B cell (primary cell): ENCODE results near the gene EPG5. TPM values are rescaled to one million over a fixed set of nuclear protein-coding genes. Genes with fewer than 3 reads are reported as not detected.

Experiments used
- ATAC-seq: fragments of 200-7000 bp; cut with Tn5 transposase; one replicate; pipeline ENCODE4 v1.10.0; 2021; ENCODE audit warnings: low read depth, mild to moderate bottlenecking, moderate number of reproducible peaks, moderate library complexity
- CTCF ChIA-PET: fragments of 350-600 bp; sonication (Branson Sonifier 250); formaldehyde crosslinking; loops from one replicate; lab custom pipeline; 2021; ENCODE audit warnings: antibody characterized with exemption, inconsistent platforms; lab: Charles Lee
- POLR2A ChIA-PET: fragments of 350-600 bp; sonication (Branson Sonifier 250); formaldehyde crosslinking; loops from one replicate; lab custom pipeline; 2021; ENCODE audit warnings: antibody characterized with exemption; lab: Charles Lee
- DNase-seq: peaks from one replicate; pipeline ENCODE4 v3.0.0; 2013
- H2AFZ ChIP-seq: 2 replicates; pipeline ENCODE4 v1.6.1; 2012; ENCODE audit warnings: mild to moderate bottlenecking, low read depth, low read length; ENCODE audit not compliant: insufficient read depth, poor library complexity, severe bottlenecking
- H3K27ac ChIP-seq, 2 donors: 1 replicate in 1 of 2; 2 replicates in 1 of 2; pipeline ENCODE4 v1.5.1; 2012 to 2013; ENCODE audit warnings: low read length in 2 of 2, mild to moderate bottlenecking in 2 of 2, moderate library complexity in 1 of 2
- H3K27me3 ChIP-seq, 4 experiments: fragments of 200-600 bp in 1 of 4; sonication (generic) in 1 of 4; replicated peaks in 1 of 4; 1 replicate in 2 of 4; 2 replicates in 2 of 4; pipeline versions ENCODE4 v1.6.1 to v1.7.0; 2013 to 2016; ENCODE audit warnings: low read length in 3 of 4, mild to moderate bottlenecking in 2 of 4, mixed read lengths in 1 of 4, moderate library complexity in 1 of 4; ENCODE audit not compliant: insufficient read depth in 4 of 4, control insufficient read depth in 3 of 4; ENCODE audit errors: control extremely low read depth in 1 of 4
- H3K36me3 ChIP-seq, 2 experiments: replicated peaks in 1 of 2; 1 replicate in 1 of 2; 2 replicates in 1 of 2; pipeline versions ENCODE4 v1.6.1 to v1.7.1; 2013; ENCODE audit warnings: low read length in 1 of 2; ENCODE audit not compliant: insufficient read depth in 2 of 2, control insufficient read depth in 1 of 2; ENCODE audit errors: control extremely low read depth in 1 of 2, extremely low read depth in 1 of 2
- H3K4me1 ChIP-seq, 2 donors: fragments of 200-600 bp in 1 of 2; sonication (generic) in 1 of 2; 1 replicate in 1 of 2; 2 replicates in 1 of 2; pipeline versions ENCODE4 v1.5.1 to v1.6.1; 2013 to 2017; ENCODE audit warnings: low read length in 2 of 2; ENCODE audit not compliant: control insufficient read depth in 2 of 2, insufficient read depth in 2 of 2
- H3K4me2 ChIP-seq: replicated peaks from 2 replicates; pipeline ENCODE3; 2012; ENCODE audit warnings: mild to moderate bottlenecking, low read depth, low read length; ENCODE audit not compliant: poor library complexity, severe bottlenecking
- H3K4me3 ChIP-seq, 5 experiments: fragments of 200-600 bp in 1 of 5; sonication (generic) in 1 of 5; 1 replicate in 3 of 5; 2 replicates in 2 of 5; pipeline versions ENCODE4 v1.5.1 to v1.7.0; 2011 to 2016; ENCODE audit warnings: low read length in 4 of 5, mild to moderate bottlenecking in 4 of 5, low read depth in 2 of 5, control low read depth in 1 of 5, moderate library complexity in 1 of 5; ENCODE audit not compliant: insufficient read depth in 1 of 5; ENCODE audit errors: control extremely low read depth in 1 of 5, extremely low read depth in 1 of 5
- H3K79me2 ChIP-seq: fragments of 200-600 bp; sonication (generic); one replicate; pipeline ENCODE4 v1.6.0; 2016; ENCODE audit warnings: low read length; ENCODE audit not compliant: control insufficient read depth, insufficient read depth
- H3K9ac ChIP-seq: fragments of 200-600 bp; sonication (generic); 2 replicates; pipeline ENCODE4 v1.6.1; 2017; ENCODE audit warnings: mild to moderate bottlenecking, low read length, moderate library complexity
- H3K9me3 ChIP-seq, 3 donors: one replicate each; pipeline versions ENCODE4 v1.6.1 to v1.7.1; 2013; ENCODE audit warnings: low read length in 2 of 3; ENCODE audit not compliant: control insufficient read depth in 2 of 3, insufficient read depth in 1 of 3; ENCODE audit errors: control extremely low read depth in 1 of 3
- H4K20me1 ChIP-seq: 2 replicates; pipeline ENCODE4 v1.6.0; 2012; ENCODE audit warnings: mild to moderate bottlenecking, low read length; ENCODE audit not compliant: insufficient read depth, control insufficient read depth, poor library complexity, severe bottlenecking
- H3K27ac Mint-ChIP-seq: one replicate; pipeline ENCODE4 v1.8.0; 2021; ENCODE audit warnings: mixed read lengths
- H3K27me3 Mint-ChIP-seq: one replicate; pipeline ENCODE4 v1.8.0; 2021; ENCODE audit warnings: mixed read lengths
- H3K4me1 Mint-ChIP-seq: one replicate; pipeline ENCODE4 v1.8.0; 2021; ENCODE audit warnings: mixed read lengths
- H3K4me3 Mint-ChIP-seq: one replicate; pipeline ENCODE4 v1.8.0; 2021; ENCODE audit warnings: mixed read lengths
- H3K9me3 Mint-ChIP-seq: one replicate; pipeline ENCODE4 v1.8.0; 2022; ENCODE audit warnings: mixed read lengths; ENCODE audit not compliant: insufficient read depth
- CTCF ChIP-seq: fragments of 200-600 bp; IDR thresholded peaks from one replicate; pipeline ENCODE4 v1.8.0; 2022; ENCODE audit warnings: antibody characterized with exemption, mild to moderate bottlenecking
- EZH2 ChIP-seq: IDR thresholded peaks from 2 replicates; pipeline ENCODE4 v1.6.1; 2012; ENCODE audit warnings: borderline replicate concordance, low read depth, mild to moderate bottlenecking, moderate library complexity, low read length; ENCODE audit not compliant: insufficient read depth, poor library complexity, severe bottlenecking
- WGBS: methylation state at CpG from one replicate; pipeline ENCODE4 v1.1.5; 2013; ENCODE audit warnings: missing lambda C conversion rate; ENCODE audit not compliant: insufficient coverage; 5-methylcytosine and 5-hydroxymethylcytosine counted together
- intact Hi-C: fragments of 100-400 bp; cut with micrococcal nuclease; formaldehyde crosslinking; loops from one replicate; pipeline ENCODE4 v1.10.0; 2022
- polyA plus RNA-seq: library from polyadenylated mRNA; depleted of rRNA; stranded (reverse); fragments of >200 nt; gene quantifications from 2 replicates; pipeline ENCODE4 v1.2.3, GENCODE V29; 2012
- total RNA-seq, 2 donors: library from RNA; stranded (reverse); fragments of 120-200 nt in 1 of 2; gene quantifications; 1 replicate in 1 of 2; 2 replicates in 1 of 2; pipeline versions ENCODE4 v1.2.3 to v1.2.4, GENCODE V29; 2013 to 2022

EPG5 gene
- total and polyA plus RNA-seq, 2 donors (not counting 1 experiment from before 2014, with no cell fraction given): 10.3 to 50.4 TPM

GRCh38 chr18:45859334-45859733 lies 107.8 kb downstream of the EPG5 start:
- DNase-seq (no peak), ATAC-seq (no peak)
- Histone ChIP-seq H3K79me2 (no peaks in the 10 kb centered on the region), H2AFZ (no peak overlapping the region), H4K20me1 (no peaks in the 10 kb centered on the region), H3K4me1 (no peaks in the 10 kb centered on the region), H3K9ac (no peak overlapping the region), H3K27me3 (no peaks in the 10 kb centered on the region), H3K9me3 (no peaks in the 10 kb centered on the region), H3K36me3 (peaks cover 13 to 73% of the 10 kb centered on the region in 2 experiments), H3K4me2 (no peak overlapping the region), H3K4me3 (no peak overlapping the region), H3K27ac (no peak overlapping the region)
- 100% methylated on average over 1 of the region's 3 CpGs for WGBS
- intact Hi-C loops: no loop called here
- Mint-ChIP-seq H3K27ac (no peak overlapping the region), H3K4me3 (no peak overlapping the region), H3K27me3 (no peaks in the 10 kb centered on the region), H3K9me3 (no peaks in the 10 kb centered on the region), H3K4me1 (no peaks in the 10 kb centered on the region)
- ChIA-PET POLR2A (no interaction called here), CTCF (interaction anchor here (1.5 kb wide), 1 partner anchor 214 kb away, joined by 3 read pairs; no protein-coding TSS in a partner anchor)
- no peak for TF ChIP-seq CTCF
- no peak for TF ChIP-seq EZH2

GRCh38 chr18:45856531-45856930 lies 110.6 kb downstream of the EPG5 start:
- ChIA-PET POLR2A (no interaction called here), CTCF (interaction anchor here (0.9 to 1.2 kb wide), 3 partner anchors 16 to 28 kb away, joined by 3 read pairs; no protein-coding TSS in a partner anchor)
- intact Hi-C loops: no loop called here
- H3K27me3 ChIP-seq: no peaks in the 10 kb centered on the region
- H4K20me1 ChIP-seq: no peaks in the 10 kb centered on the region
- H3K9ac ChIP-seq: no peak overlapping the region
- no peaks in the 10 kb centered on the region for H3K4me1 Mint-ChIP-seq
- no peaks in the 10 kb centered on the region for H3K27me3 Mint-ChIP-seq
- peaks cover 8 to 73% of the 10 kb centered on the region in 2 experiments for H3K36me3 ChIP-seq
- no peak for ATAC-seq
- H3K79me2 ChIP-seq: no peaks in the 10 kb centered on the region
- WGBS: 100% methylated on average over 2 of the region's 4 CpGs
- H3K4me2 ChIP-seq: no peak overlapping the region
- no peak for DNase-seq
- no peak overlapping the region for H3K27ac Mint-ChIP-seq
- H3K4me1 ChIP-seq: no peaks in the 10 kb centered on the region
- no peaks in the 10 kb centered on the region for H3K9me3 Mint-ChIP-seq
- no peak overlapping the region for H3K4me3 Mint-ChIP-seq
- no peak overlapping the region for H3K27ac ChIP-seq
- no peak overlapping the region for H3K4me3 ChIP-seq
- no peaks in the 10 kb centered on the region for H3K9me3 ChIP-seq
- H2AFZ ChIP-seq: no peak overlapping the region
- TF ChIP-seq EZH2 (no peak), CTCF (no peak)
